Chondrocyte (in vitro differentiated cells): ENCODE results near the gene PGBD4. TPM values are rescaled to one million over a fixed set of nuclear protein-coding genes. Genes with fewer than 3 reads are reported as not detected.
A peak's percentile ranks its signal among the peaks of the same experiment; 100 is the strongest.

Experiments used
- DNase-seq: peaks from one replicate; pipeline ENCODE4 v3.0.0; 2021; ENCODE audit warnings: mixed read lengths, low spot score
- H3K27ac Mint-ChIP-seq: one replicate; pipeline ENCODE4 v1.8.0; 2021; ENCODE audit warnings: mild to moderate bottlenecking, moderate library complexity, mixed read lengths; ENCODE audit not compliant: unreplicated experiment
- H3K27me3 Mint-ChIP-seq: 2 replicates; pipeline ENCODE4 v1.8.0; 2021; ENCODE audit warnings: low read depth, mixed read lengths
- H3K36me3 Mint-ChIP-seq: 2 replicates; pipeline ENCODE4 v1.8.0; 2021; ENCODE audit warnings: low read depth, mixed read lengths
- H3K4me1 Mint-ChIP-seq: 2 replicates; pipeline ENCODE4 v1.8.0; 2021; ENCODE audit warnings: low read depth, mild to moderate bottlenecking, mixed read lengths
- H3K4me3 Mint-ChIP-seq: one replicate; pipeline ENCODE4 v1.8.0; 2021; ENCODE audit warnings: mild to moderate bottlenecking, moderate library complexity, mixed read lengths; ENCODE audit not compliant: unreplicated experiment
- H3K9me3 Mint-ChIP-seq: 2 replicates; pipeline ENCODE4 v1.8.0; 2021; ENCODE audit warnings: low read depth, mixed read lengths
- total RNA-seq: library from RNA; stranded (reverse); gene quantifications from 3 replicates; pipeline ENCODE4 v1.2.1, GENCODE V29; 2021
- TF ChIP-seq, protein P1 (sequence below): fragments of 200-600 bp; sonication (generic); IDR thresholded peaks from 2 replicates; pipeline ENCODE4 v1.5.0; 2021; ENCODE audit warnings: antibody characterized with exemption, mild to moderate bottlenecking, moderate library complexity

The PGBD4 gene
- total RNA-seq, 1 donor from 2014 or later = 1.6 TPM

DNA sequence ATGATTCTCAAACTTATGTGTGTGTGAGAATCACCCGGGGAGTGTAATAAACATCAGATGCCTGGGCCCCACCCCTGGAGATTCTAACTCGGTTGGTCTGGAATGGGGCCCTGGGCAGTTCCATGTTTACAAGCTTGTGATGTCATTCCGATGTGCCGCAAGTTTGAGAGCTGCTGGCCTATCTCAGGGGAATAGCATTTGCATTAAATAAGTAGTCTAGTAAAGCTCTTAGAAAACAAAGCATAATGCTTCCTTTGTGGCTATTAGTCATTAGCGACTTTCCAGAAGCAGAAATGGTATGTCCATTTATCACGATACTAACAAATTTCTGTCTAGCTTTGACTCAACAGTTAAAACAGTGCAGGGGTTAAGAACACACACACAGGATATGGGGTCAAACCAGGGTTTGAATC lies 20.9 kb downstream of the PGBD4 start:
- TF ChIP-seq, protein P1, sequence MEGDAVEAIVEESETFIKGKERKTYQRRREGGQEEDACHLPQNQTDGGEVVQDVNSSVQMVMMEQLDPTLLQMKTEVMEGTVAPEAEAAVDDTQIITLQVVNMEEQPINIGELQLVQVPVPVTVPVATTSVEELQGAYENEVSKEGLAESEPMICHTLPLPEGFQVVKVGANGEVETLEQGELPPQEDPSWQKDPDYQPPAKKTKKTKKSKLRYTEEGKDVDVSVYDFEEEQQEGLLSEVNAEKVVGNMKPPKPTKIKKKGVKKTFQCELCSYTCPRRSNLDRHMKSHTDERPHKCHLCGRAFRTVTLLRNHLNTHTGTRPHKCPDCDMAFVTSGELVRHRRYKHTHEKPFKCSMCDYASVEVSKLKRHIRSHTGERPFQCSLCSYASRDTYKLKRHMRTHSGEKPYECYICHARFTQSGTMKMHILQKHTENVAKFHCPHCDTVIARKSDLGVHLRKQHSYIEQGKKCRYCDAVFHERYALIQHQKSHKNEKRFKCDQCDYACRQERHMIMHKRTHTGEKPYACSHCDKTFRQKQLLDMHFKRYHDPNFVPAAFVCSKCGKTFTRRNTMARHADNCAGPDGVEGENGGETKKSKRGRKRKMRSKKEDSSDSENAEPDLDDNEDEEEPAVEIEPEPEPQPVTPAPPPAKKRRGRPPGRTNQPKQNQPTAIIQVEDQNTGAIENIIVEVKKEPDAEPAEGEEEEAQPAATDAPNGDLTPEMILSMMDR = no peak
- no peaks in the 10 kb centered on the region for H3K27me3 Mint-ChIP-seq
- no peak for DNase-seq
- H3K36me3 Mint-ChIP-seq = no peaks in the 10 kb centered on the region
- H3K27ac Mint-ChIP-seq = no peak overlapping the region
- H3K4me3 Mint-ChIP-seq = no peak overlapping the region
- peaks cover 4% of the 10 kb centered on the region for H3K9me3 Mint-ChIP-seq
- H3K4me1 Mint-ChIP-seq = peaks cover 8% of the 10 kb centered on the region

DNA sequence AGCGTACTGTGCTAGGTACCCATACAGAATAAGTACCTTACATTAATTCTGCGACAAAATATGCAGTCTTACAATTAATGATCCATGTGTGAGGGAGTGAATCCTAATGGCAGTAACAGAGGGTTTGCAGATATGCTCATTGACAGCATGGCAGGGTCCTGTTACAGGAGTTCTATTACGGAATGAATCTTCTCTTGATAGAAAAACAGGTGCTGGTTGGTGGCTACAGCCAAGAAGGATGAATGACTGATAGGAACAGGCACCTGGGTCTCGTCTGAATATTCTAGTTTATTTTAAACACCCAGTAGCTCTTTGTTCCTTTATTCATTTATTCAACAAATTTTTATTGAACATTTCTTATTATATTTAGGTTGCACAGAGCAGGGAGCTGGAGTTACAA lies 22.8 kb downstream of the PGBD4 start:
- Mint-ChIP-seq H3K4me1 (peaks cover 8% of the 10 kb centered on the region), H3K4me3 (no peak overlapping the region), H3K36me3 (no peaks in the 10 kb centered on the region), H3K27ac (no peak overlapping the region), H3K9me3 (peaks cover 4% of the 10 kb centered on the region), H3K27me3 (no peaks in the 10 kb centered on the region)
- TF ChIP-seq, protein P1 = no peak
- DNase-seq = no peak

DNA sequence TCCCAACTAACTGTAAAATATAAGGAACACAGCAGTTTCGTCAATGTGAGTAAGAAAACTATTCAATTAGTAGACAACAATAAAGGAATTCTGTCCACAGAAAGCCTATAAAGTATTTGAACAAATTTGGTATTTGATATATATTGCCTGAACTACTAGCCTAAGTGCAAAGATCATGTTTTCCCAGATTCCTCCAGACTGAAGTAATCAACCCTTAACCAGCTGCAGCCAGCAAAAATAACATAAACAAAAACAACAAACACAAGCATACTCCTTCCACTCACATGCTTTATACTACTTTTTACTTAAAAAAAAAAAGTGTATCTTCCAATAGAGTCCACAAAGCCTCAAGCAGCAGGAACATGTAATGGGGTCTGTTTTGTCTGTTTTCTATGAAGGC lies 24.1 kb downstream of the PGBD4 start:
- Mint-ChIP-seq H3K4me1 (peaks cover 8% of the 10 kb centered on the region), H3K9me3 (peaks cover 4% of the 10 kb centered on the region), H3K27me3 (no peaks in the 10 kb centered on the region), H3K4me3 (no peak overlapping the region), H3K36me3 (no peaks in the 10 kb centered on the region), H3K27ac (no peak overlapping the region)
- TF ChIP-seq, protein P1 = no peak
- DNase-seq = no peak

DNA sequence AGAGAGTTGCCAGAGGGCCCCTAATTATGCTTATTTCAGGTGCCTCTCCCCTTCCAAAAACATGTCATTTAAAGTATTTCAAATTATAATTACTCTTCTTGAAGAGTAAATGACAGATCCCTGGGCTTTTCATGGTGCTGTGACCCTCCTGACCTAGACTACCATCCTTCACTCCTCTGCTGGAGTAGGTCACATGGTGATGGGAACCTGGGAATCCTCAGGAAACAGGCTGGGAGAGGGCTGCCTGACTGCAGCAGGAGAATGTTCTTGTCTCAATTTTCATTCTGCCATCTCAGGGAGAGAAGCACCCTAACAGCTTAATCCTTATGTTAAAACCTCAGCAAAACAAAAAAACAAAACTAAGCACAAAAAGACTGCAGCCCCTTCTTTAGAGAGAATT lies 24.6 kb downstream of the PGBD4 start:
- TF ChIP-seq, protein P1 = no peak
- peak overlapping the region; percentile 22 for H3K27ac Mint-ChIP-seq
- no peaks in the 10 kb centered on the region for H3K36me3 Mint-ChIP-seq
- DNase-seq = no peak
- peaks cover 8% of the 10 kb centered on the region for H3K4me1 Mint-ChIP-seq
- no peaks in the 10 kb centered on the region for H3K27me3 Mint-ChIP-seq
- H3K9me3 Mint-ChIP-seq = peaks cover 4% of the 10 kb centered on the region
- no peak overlapping the region for H3K4me3 Mint-ChIP-seq

DNA sequence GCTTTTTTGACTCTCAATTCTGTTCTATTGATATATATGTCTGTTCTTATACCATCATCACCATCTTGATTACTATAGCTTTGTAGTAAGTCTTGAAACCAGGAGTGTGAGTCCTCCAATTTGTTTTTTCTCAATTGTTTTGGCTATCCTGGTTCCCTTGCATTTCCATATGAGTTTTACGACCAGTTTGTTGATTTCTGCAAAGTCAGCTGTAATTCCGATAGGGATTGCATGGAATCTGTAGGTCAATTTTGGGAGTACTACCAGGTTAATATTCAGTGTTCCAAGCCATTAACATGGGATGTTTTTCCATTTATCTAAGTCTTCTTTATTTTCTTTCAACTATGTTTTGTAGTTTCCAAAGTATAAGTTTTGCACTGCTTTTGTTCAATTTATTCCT lies 27.0 kb downstream of the PGBD4 start:
- Mint-ChIP-seq H3K27ac (no peak overlapping the region), H3K36me3 (no peaks in the 10 kb centered on the region), H3K4me3 (no peak overlapping the region), H3K27me3 (no peaks in the 10 kb centered on the region), H3K4me1 (no peaks in the 10 kb centered on the region), H3K9me3 (no peaks in the 10 kb centered on the region)
- DNase-seq = no peak
- TF ChIP-seq, protein P1 = no peak
